Stimulated activated CD4-positive, alpha-beta T cell treated with anti-CD3 and anti-CD28 coated beads, Interleukin-2, amount 100 ng/mL, for 48 hours (primary cell): ENCODE measurements around the gene HES5.

Experiments used
- DNase-seq, 2 donors: peaks; one replicate each; pipeline ENCODE4 v3.0.0-alpha.2; 2020

HES5 gene

DNA sequence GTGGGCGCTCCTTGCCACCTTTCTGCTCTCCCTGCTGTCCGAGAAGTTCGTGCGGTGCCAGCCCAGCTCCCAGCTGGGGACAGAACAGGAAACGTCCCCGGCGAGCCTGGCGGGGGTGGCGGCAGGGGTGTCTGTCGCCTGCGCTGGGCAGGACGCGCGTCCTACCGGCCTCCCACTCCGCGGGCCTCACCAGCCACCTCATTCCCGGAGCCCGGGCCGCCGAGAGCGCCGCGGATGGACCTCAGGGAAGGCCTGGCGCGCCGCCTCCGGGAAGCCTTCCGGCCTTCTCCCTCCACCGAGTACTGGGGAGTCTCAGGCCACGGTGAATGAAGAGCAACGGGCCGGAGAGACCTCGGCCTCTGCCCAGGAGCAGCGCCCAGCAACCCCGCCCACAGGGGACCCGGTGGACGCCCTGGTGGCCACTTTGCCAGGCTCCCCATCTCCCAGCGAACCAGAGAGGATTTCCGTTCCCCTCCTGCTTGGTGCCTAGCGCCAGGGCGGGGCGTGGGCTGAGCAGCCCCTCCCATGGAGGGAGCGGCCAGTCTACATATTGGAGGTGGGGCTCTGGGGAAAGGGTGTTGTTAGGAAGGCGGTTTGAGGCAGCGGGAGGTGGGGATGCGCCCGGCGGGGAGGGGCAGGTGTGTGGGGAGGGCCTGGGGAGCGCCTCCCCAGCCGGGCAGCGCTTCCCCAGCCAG lies 16.6 kb upstream of the HES5 start:
- DNase-seq: peak; percentile 69 to 70

DNA sequence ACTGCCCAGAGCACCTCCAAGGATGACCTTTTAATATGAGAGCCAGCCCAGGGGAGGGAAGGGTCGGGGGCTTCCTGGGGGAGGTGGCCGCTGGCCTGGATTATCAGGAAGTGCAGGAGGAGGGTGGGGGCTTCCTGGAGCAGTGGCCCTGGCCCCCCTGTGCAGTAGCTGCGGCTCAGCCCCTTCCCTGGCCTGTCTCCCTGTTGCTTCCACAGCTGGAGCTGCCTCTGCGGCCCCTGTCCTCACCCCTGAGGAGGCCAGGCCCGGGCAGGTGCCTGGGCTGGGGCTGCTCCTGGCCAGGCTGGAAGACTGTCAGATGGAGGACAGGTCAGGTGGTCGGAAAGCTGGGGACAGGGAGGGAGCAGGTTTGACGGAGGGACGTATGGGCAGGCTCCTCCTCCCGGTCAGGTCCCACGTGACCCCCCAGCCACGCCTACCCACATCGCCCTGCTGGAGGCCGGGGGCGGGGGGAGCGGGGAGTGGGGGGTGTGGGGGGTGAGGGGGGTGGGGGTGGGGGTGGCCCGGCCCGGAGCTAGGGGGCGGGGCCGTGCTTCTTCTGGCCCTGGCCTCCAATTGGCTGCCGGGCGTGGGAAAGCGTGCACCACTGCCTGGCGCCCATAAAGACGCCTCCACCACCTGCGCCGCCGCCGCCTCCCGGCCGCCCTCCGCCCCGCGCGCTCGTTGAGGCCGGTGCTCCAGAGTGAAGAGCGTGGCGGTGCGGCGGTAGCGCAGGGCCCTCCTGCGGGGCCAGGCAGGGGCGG lies 15.9 kb upstream of the HES5 start:
- DNase-seq: peak; percentile 74 to 75

DNA sequence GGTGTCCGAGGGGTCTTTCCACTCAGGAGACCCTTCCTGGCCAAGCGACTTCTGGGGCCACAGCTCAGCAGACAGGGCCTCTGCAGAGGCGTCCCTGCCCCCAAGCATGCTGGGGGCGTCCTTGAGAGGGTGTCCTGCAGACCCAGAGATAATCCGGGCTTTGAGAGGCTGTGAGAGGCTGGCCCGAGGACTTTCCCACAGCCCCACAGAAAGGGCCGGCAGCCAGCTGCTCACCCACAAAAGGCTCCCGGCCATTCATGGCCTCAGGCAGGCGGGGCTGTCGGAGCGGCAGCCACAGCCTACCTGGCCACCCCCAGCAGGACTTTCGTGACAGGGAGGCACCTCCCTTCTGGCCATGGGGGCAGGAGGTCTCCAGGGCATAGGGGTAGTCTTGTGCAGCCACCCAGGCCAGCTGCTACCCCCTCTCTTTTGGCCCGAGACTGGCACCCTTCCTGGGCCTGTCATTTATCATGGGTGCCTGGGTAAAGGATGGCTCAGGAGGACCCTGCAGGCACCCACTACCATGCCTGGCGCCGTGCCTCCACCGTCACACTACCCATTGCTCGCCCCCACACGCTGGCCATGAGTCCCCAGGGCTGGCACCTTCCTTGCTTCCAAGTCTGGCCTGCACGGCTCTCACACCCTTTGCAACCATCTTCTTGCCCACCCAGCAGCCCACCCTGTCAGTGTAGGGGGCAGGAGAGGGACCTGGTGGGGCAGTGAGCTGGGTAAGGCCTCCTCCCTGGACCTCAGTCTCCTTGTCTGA lies 15.0 kb upstream of the HES5 start:
- no peak for DNase-seq

- DNase-seq: no peak
Observed at GRCh38 chr1:2544093-2544874, 14.2 kb upstream of the HES5 start.

GRCh38 chr1:2543543-2544092 lies 13.6 kb upstream of the HES5 start:
- DNase-seq: no peak

DNA sequence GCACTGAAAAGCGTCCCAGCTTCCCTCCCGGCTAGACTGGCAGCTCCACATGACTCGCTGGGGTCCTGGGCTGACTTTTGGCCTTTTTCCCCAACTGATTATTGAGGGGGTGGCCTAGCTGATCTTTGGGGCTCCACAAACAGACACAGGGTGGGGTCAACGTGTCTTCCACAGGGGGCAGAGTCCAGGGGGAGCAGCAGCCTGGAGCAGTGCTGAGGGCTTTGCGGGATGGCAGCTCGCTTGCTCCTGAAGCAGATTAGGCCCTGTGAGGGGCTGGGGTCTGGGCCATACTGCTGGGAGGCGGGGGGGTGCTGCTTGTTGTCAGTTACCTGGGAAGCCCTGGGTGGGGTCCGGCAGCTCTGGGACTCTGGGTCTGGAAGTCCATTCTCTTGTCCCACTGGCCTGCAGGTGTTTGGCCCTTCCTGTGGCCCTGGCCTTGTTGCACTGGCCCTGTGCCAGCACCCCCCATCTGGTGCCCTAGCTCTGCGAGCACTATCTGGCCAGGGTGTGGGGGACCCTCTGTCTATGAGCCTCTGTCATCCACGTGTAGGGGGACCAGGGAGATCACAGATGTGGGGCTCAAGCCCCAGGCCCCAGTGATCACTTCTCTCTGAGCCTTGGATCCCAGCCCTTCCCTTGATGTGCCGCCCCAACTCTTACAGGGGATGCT lies 12.3 kb upstream of the HES5 start:
- DNase-seq: no peak

DNA sequence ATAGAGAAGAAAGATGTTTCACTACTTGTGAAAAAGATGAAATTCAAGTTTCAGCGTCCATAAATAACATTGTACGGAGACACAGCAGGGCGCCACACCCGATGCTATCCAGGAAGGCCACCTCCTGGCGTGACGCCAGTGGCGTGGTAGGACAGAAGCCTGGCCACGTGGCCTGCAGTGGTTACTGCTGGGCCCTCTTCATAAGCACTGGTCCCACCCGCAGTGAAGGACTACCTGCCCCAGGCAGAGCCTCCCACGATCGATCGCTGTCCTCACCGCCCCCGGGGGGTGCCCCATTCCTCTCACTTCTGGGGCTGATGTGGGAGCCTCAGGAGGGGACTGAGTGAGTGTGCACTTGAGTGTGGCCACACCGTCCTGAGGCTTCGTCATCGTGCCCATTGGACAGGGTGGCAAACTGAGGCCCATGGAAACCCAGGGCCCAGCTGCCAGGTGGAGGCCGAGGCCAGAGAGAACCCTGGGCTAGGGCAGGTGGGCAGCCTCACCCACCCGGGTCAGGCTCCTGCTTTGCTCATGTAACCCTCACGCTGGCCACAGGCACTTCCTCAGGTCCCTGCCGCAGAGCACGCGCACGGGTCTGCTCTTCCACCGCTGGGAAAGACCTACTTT lies 11.7 kb upstream of the HES5 start:
- no peak for DNase-seq

GRCh38 chr1:2540816-2541492 lies 10.9 kb upstream of the HES5 start:
- DNase-seq: no peak

- DNase-seq: peak in 1 of 2 donors; percentile 56
Observed at GRCh38 chr1:2539312-2539907, 9.3 kb upstream of the HES5 start.

DNA sequence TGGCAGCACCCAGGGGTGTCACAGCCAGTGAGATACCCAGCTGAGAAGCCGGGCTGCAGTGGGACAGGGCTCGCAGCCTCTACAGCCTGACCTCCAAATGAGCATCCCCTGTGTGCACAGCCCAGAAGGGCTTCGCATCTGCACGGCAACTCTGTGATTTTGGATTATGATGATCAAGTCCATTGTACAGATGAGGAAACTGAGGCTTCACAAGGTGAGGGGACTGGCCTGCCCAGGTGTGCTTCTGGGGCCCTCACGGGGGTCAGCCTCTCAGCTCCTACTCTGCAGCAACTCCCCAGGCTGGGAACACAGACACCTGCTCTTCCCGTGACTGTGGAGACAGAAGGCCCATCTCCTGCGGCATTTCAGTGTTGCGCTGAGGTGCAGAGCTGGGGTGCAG lies 8.8 kb upstream of the HES5 start:
- DNase-seq: no peak

DNA sequence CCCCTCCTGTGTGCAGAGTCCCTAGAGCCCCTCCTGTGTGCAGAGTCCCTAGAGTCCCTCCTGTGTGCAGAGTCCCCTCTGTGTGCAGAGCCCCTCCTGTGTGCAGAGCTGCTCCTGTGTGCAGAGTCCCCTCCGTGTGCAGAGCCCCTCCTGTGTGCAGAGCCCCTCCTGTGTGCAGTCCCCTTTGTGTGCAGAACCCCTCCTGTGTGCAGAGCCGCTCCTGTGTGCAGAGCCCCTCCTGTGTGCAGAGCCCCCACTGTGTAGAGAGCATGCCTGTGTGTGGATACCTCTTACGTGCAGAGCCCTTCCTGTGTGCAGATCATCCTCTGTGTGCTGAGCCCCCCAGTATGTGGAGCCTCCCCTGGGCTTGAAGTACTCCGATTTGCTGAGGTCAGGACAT lies 8.3 kb upstream of the HES5 start:
- DNase-seq: no peak

DNA sequence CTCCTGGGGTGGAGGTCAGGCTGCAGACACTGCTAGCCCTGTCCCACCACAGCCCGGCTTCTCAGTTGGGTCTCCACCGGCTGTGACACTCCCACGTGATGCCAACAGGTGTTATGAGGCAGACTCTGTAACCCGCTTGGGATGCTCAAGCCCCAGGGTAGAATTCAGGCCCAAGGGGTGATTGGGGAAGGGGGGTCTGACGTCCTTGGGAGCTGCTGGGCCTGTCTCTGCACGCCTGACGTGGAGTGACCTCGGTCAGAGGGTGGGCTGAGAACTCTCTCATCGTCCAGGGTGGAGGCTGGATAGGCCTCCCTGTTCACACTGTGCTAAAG lies 7.7 kb upstream of the HES5 start:
- no peak for DNase-seq

GRCh38 chr1:2535981-2536380 lies 5.9 kb upstream of the HES5 start:
- no peak for DNase-seq

- DNase-seq: no peak
Observed at GRCh38 chr1:2535455-2535854, 5.4 kb upstream of the HES5 start.

- DNase-seq: no peak
Observed at GRCh38 chr1:2534687-2535441, 4.8 kb upstream of the HES5 start.

- DNase-seq: no peak
Observed at GRCh38 chr1:2534315-2534686, 4.2 kb upstream of the HES5 start.

- no peak for DNase-seq
Observed at GRCh38 chr1:2533365-2533764, 3.3 kb upstream of the HES5 start.

GRCh38 chr1:2532485-2533160 lies 2.6 kb upstream of the HES5 start:
- no peak for DNase-seq
